ENCODE results near the gene PPP1R13B.

DNA sequence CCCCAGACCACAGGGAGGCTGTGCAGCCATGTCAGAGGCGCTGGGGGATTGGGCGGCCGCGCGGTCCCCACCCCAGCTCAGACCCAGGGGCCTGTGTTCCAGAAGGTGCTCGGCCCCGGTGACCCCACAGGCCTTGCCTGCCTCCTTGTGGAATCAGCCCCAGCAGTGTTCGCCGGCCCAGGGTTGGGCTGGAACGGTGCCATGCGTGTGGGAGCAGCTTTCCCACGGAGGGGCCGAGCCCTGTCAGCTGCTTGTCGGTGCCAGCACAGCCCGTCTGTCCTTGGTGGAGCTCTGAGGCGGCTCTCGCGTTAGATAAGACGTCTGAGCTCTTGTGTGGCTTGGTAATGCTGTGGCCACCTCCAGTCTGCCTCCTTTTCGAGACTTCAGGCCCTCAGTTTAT, 123.3 kb downstream of the PPP1R13B start:
- TF ChIP-seq ZNF558 (tag by site-specific recombination; IDR thresholded peaks at IDR 0.05) (no peak), ZNF529 (tag by site-specific recombination; IDR thresholded peaks at IDR 0.05; ENCODE audit: insufficient replicate concordance) (no peak), TSHZ1 (tag by site-specific recombination; IDR thresholded peaks at IDR 0.05; ENCODE audit: borderline replicate concordance) (no peak)

Measured in HEK293 (cell line).